GM19240 (cell line): Measurements from ENCODE around the gene SLC6A3.

ENCODE experiments used
- DNase-seq: peaks from one replicate; pipeline ENCODE4 v3.0.0; 2011; ENCODE audit warnings: low spot score; ENCODE audit not compliant: insufficient read length

SLC6A3 gene

GRCh38 chr5:1409381-1410110 lies 35.7 kb downstream of the SLC6A3 start:
- peak; percentile 32 for DNase-seq

- DNase-seq, result no peak
These were observed 38.3 kb downstream of the SLC6A3 start for GRCh38 chr5:1406681-1407640.

GRCh38 chr5:1405539-1406530 lies 39.4 kb downstream of the SLC6A3 start:
- no peak for DNase-seq

- no peak for DNase-seq
These were observed 40.1 kb downstream of the SLC6A3 start for GRCh38 chr5:1405121-1405520.

- DNase-seq, result no peak
These were observed 41.2 kb downstream of the SLC6A3 start for GRCh38 chr5:1404062-1404461.

- no peak for DNase-seq
These were observed 42.5 kb downstream of the SLC6A3 start for GRCh38 chr5:1402611-1403255.

DNA sequence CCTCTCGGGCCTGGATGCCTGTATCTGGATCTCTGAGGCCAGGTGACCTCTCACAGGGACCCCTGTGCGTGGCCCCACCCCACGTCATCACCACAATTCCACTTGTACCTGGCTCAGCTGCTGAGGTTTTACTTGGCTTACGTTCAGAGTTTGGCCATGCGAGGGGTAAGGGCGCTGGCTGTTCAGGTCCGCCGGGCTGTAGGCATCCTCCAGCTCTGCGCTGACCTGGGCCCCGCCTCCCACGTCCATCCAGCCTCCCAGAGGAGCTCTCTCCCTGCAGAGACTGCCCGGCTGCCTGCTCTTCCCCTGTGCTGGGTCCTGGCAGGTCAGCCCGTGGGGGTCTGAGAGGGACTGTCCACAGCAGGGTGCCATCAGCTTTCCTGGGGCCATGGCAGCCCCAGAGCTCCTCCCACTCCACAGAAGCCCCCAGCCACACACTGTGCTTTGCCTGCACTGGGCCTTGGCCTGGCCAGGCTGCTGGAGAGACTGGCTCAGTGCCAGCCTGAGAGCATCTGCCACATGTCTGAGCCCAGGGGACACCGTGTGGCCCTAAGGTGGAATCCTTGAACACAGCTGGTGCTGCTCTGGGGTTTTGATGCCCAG lies 43.6 kb downstream of the SLC6A3 start:
- DNase-seq, result no peak

DNA sequence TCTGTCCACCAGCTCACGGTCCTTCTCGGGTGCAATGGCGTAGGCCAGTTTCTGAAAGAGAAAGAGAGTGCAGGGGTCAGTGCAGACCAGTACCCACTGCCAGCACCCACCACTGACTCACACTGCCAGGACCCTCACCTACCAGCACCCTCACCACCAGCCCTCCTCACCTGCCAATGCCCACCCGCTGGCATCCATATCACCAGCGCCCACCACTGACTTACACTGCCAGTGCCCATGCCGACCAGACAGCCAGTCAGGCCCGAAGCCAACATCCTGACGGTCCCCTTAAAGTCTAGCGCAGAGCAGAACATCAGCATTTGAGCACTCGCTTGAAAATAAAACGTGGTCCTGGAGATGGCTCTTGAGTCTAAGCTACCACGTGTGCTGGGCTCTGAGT lies 44.3 kb downstream of the SLC6A3 start:
- DNase-seq, result no peak

- DNase-seq, result no peak
These were observed 44.9 kb downstream of the SLC6A3 start for GRCh38 chr5:1400211-1400855.

DNA sequence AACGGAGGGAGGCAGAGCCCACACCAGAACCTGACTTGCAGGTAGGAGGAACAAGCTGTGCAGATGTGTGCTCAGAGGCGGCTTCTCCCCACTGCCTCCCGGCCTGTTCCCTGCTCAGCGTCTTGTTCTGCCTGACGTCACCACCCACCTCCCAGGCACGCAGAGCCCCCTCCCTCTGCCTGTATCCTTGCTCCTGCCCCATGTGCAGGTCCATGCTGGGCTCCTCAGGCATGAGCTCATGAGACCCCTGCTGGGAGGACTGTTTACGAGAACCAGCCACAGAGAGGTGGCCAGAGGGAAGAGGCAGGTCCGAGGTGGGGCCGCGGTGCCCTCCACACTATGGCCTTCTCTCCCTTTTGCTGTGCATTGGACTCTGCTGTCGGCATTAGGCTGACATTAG lies 45.5 kb downstream of the SLC6A3 start:
- no peak for DNase-seq

GRCh38 chr5:1396293-1396816 lies 48.9 kb downstream of the SLC6A3 start:
- no peak for DNase-seq

DNA sequence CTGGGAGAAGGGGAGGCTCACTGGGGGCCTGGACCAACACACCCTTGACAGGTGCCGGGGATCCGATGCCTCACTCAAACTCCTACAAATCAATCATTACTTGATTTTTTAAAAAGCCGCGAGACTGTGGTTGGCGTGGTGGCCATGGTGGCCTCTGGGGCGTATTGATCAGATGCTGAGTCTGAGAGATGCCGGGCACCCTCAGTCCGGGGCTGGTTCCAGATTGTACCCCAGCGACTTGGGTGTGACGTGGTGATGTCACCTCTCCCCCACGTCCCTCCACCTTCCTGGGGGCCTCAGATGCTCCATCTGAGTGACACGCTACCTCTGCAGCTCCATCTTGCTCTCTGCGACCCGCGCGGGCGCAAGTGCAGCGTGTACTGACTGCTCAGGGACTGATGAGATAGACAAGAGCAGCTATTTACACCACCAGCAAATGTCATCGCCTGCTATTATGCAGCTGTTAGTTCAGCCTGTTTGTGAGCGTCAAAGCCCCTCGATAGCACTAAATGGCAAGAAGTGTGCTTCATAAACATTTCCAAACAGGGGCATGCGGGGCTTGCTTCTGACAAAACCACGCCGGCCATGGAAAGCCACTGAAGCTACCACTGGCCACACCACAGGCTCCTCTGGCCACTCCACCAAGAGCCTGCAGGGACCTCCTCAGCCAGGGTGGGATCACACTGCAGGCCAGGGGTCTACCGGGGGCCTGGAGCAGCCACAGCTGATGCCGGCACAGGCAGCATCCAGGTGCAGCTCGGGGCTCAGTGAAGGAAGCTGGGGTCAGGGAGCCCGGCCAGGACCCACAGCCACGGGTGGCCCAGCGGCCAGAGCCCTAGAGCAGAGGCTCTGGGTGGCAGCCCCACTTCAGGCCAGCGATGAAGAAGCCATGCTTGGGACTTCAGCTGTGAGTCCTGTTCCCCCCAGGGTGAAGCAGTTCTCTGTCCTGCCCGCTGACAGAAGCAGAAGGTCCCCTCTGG lies 50.1 kb downstream of the SLC6A3 start:
- no peak for DNase-seq

DNA sequence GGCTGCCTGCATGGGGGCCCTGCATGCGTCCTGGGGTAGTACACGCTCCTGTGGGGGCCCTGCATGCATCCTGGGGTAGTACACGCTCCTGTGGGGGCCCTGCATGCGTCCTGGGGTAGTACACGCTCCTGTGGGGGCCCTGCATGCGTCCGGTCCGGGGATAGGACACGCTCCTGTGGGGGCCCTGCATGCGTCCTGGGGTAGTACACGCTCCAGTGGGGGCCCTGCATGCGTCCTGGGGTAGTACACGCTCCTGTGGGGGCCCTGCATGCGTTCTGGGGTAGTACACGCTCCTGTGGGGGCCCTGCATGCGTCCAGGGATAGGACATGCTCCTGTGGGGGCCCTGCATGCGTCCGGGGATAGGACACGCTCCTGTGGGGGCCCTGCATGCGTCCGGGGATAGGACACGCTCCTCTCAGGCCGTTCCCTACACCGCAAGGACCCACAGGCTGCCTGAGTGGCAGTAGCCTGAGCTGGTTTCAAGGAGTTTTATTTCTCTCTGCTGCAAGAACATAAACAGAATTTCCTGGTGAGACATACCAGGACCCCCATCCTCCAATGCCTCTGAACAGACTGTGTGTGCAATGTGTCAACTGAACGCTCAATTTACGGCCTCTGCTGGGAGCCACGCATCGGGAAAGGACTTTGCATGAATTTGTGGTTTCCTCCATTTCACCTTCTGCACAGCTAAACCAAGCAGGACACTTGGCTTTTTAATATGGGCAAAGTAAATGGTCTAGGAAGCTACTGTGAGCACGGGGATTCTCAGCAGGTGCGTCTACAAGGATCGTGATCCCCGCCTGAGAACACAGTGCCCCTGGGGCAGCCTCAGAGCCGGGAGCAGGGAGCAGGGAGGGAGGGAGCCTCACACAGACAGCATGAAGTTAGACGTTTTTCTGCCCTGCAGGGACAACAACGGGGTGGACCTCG lies 51.4 kb downstream of the SLC6A3 start:
- no peak for DNase-seq

- no peak for DNase-seq
These were observed 52.3 kb downstream of the SLC6A3 start for GRCh38 chr5:1392801-1393565.

DNA sequence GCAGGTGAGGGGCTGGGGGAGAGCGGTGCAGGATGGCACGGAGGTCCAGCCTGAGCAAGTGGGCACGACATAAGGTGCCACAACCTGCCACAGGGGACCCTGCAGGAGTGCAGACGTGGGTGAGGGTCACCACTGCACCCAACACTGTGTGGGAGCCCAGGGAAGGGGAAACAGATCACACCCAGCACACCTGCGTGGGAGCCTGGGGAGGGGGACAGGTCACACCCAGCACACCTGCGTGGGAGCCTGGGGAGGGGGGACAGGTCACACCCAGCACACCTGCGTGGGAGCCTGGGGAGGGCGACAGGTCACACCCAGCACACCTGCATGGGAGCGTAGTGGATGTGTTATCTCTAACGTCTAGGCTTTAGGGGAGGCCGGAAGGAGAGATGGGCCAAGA lies 53.0 kb downstream of the SLC6A3 start:
- DNase-seq, result no peak

- no peak for DNase-seq
These were observed 53.5 kb downstream of the SLC6A3 start for GRCh38 chr5:1391691-1392090.
